GM23338 (cell line): ENCODE measurements around the gene AP5Z1. TPM values are rescaled to one million over a fixed set of nuclear protein-coding genes. Genes with fewer than 3 reads are reported as not detected.

ENCODE experiments used
- ATAC-seq: fragments of 200-7000 bp; cut with Tn5 transposase; 3 replicates; pipeline ENCODE4 v1.9.1; 2020
- DNase-seq: peaks from one replicate; pipeline ENCODE4 v3.0.0-alpha.2; 2015; ENCODE audit warnings: low spot score
- H2AFZ ChIP-seq: fragments of 200-600 bp; sonication (generic); 2 replicates; pipeline ENCODE4 v1.8.0; 2016; ENCODE audit warnings: antibody characterized with exemption, mild to moderate bottlenecking, moderate library complexity
- H3F3A ChIP-seq: fragments of 200-600 bp; sonication (generic); replicated peaks from 2 replicates; pipeline ENCODE4 v1.8.0; 2017; ENCODE audit warnings: antibody characterized with exemption, mixed run types, low read depth
- H3K27ac ChIP-seq: fragments of 200-600 bp; sonication (generic); 2 replicates; pipeline ENCODE4 v1.6.1; 2016; ENCODE audit warnings: low read depth
- H3K27me3 ChIP-seq: fragments of 200-600 bp; sonication (generic); 2 replicates; pipeline ENCODE4 v1.8.0; 2016; ENCODE audit warnings: mild to moderate bottlenecking, mixed run types, moderate library complexity; ENCODE audit not compliant: insufficient read depth
- H3K36me3 ChIP-seq: fragments of 200-600 bp; sonication (generic); 2 replicates; pipeline ENCODE4 v1.8.0; 2016; ENCODE audit warnings: mild to moderate bottlenecking; ENCODE audit not compliant: insufficient read depth
- H3K4me1 ChIP-seq: fragments of 200-600 bp; sonication (generic); 2 replicates; pipeline ENCODE4 v1.8.0; 2016; ENCODE audit warnings: mild to moderate bottlenecking, moderate library complexity; ENCODE audit not compliant: insufficient read depth
- H3K4me2 ChIP-seq: fragments of 200-600 bp; sonication (generic); 2 replicates; pipeline ENCODE4 v1.7.1; 2017; ENCODE audit warnings: mixed run types
- H3K4me3 ChIP-seq: fragments of 200-600 bp; sonication (generic); 2 replicates; pipeline ENCODE4 v1.6.1; 2016; ENCODE audit warnings: mixed run types
- H3K79me2 ChIP-seq: fragments of 200-600 bp; sonication (generic); replicated peaks from 2 replicates; pipeline ENCODE4 v1.8.0; 2017; ENCODE audit warnings: mild to moderate bottlenecking; ENCODE audit not compliant: insufficient read depth
- H3K9me2 ChIP-seq: fragments of 200-600 bp; sonication (generic); 2 replicates; pipeline ENCODE4 v1.8.0; 2017; ENCODE audit not compliant: insufficient read depth
- H4K20me1 ChIP-seq: fragments of 200-600 bp; sonication (generic); replicated peaks from 2 replicates; pipeline ENCODE4 v1.8.0; 2017; ENCODE audit warnings: mild to moderate bottlenecking; ENCODE audit not compliant: insufficient read depth
- H3K27ac Mint-ChIP-seq: 2 replicates; pipeline ENCODE4 v1.8.0; 2020; ENCODE audit warnings: inconsistent platforms, mild to moderate bottlenecking, moderate library complexity, mixed read lengths
- H3K27me3 Mint-ChIP-seq: 3 replicates; pipeline ENCODE4 v1.8.0; 2022; ENCODE audit warnings: low read depth, mild to moderate bottlenecking, moderate library complexity, mixed read lengths, inconsistent platforms; ENCODE audit not compliant: insufficient read depth, poor library complexity
- H3K36me3 Mint-ChIP-seq: 3 replicates; pipeline ENCODE4 v1.8.0; 2021; ENCODE audit warnings: low read depth, mild to moderate bottlenecking, inconsistent platforms, moderate library complexity, mixed read lengths
- H3K4me1 Mint-ChIP-seq: 3 replicates; pipeline ENCODE4 v1.8.0; 2020; ENCODE audit warnings: mild to moderate bottlenecking, inconsistent platforms, mixed read lengths
- H3K4me3 Mint-ChIP-seq: 3 replicates; pipeline ENCODE4 v1.8.0; 2021; ENCODE audit warnings: moderate library complexity, mild to moderate bottlenecking, inconsistent platforms, mixed read lengths
- H3K9me3 Mint-ChIP-seq: 3 replicates; pipeline ENCODE4 v1.8.0; 2020; ENCODE audit warnings: moderate library complexity, mild to moderate bottlenecking, inconsistent platforms, mixed read lengths
- CREB1 ChIP-seq: fragments of 250-450 bp; sonication (Bioruptor Pico); IDR thresholded peaks from 2 replicates; pipeline ENCODE4 v1.5.0; 2020; ENCODE audit warnings: low read depth, mild to moderate bottlenecking, moderate library complexity
- EZH2phosphoT487 ChIP-seq: fragments of 200-600 bp; sonication (generic); IDR thresholded peaks from one replicate; pipeline ENCODE4 v1.8.1; 2018; ENCODE audit warnings: antibody characterized with exemption; ENCODE audit not compliant: unreplicated experiment
- NANOG ChIP-seq: IDR thresholded peaks from 2 replicates; pipeline ENCODE4 v1.6.1; 2016; ENCODE audit warnings: antibody characterized with exemption, borderline replicate concordance
- STAT1 ChIP-seq: IDR thresholded peaks from one replicate; pipeline ENCODE4 v1.6.1; 2016; ENCODE audit warnings: antibody characterized with exemption; ENCODE audit not compliant: unreplicated experiment
- ZNF114 ChIP-seq: fragments of 250-450 bp; sonication (Bioruptor Pico); IDR thresholded peaks from 2 replicates; pipeline ENCODE4 v1.5.0; 2020; ENCODE audit warnings: mild to moderate bottlenecking, moderate library complexity
- polyA plus RNA-seq: library from polyadenylated mRNA; unstranded; fragments of >200 nt; fragmentation: Nextera tagmentation; extraction: Ambion mirVana; gene quantifications from 2 replicates; pipeline ENCODE4 v1.2.1, GENCODE V29; 2016
- total RNA-seq: library from RNA; depleted of rRNA; stranded (reverse); fragments of >200 nt; shearing (Covaris generic); gene quantifications from 2 replicates; pipeline ENCODE4 v1.2.3, GENCODE V29; 2014
- TF ChIP-seq, protein P1 (sequence below): IDR thresholded peaks from one replicate; pipeline ENCODE4 v1.6.1; 2018; ENCODE audit warnings: antibody characterized with exemption; ENCODE audit not compliant: unreplicated experiment

The AP5Z1 gene
- total and polyA plus RNA-seq, 2 experiments from 2014 or later: 16.3 to 31.2 TPM

DNA sequence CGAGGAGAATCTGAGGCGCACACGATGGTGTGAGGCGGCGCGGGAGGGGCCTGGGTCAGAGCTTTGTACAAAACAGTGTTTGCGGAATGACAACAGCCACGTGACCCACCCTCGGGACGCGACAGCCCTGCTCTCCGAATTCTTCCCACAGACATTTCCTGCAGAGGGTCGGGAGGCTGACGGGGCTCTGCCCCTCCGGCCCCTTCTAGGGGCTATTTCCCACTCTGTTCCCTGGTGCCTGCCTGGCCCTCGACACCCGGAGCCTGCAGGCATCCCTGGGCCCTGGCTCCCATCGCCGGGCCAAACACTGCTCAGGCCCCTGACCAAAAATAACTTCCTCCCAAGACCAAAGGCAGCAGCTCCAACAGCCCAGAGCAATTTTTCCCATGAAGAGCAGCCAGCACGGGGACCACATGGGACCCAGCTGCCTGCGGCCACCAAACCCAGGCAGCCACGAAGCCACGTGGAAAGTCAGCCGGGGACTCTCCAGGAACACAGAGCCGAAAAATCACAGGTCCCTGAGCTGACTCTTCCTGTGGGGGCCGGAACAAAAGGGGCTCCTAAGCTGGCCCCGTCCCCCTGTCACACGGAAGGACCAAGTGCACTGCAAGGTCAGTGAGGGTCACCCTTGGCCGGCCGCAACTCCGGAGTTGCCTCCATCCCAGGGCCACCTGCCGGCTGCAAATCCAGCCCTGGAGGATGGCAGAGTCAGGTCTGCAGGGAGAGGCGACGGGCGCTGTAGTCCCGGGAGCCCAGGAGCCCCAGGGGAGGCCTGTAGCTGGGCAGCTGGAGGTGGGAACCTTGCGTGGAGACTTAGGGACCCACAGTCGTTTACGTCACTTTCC lies 44.4 kb downstream of the AP5Z1 start:
- no peaks in the 10 kb centered on the region for H3K9me2 ChIP-seq
- no peak overlapping the region for H3K4me3 Mint-ChIP-seq
- no peaks in the 10 kb centered on the region for H3K79me2 ChIP-seq
- H3K36me3 Mint-ChIP-seq: no peaks in the 10 kb centered on the region
- no peaks in the 10 kb centered on the region for H3F3A ChIP-seq
- DNase-seq: no peak
- H3K4me3 ChIP-seq: no peak overlapping the region
- H3K27me3 ChIP-seq: no peaks in the 10 kb centered on the region
- no peak overlapping the region for H3K27ac ChIP-seq
- no peak overlapping the region for H3K4me2 ChIP-seq
- no peaks in the 10 kb centered on the region for H3K4me1 Mint-ChIP-seq
- H2AFZ ChIP-seq: no peak overlapping the region
- H3K27me3 Mint-ChIP-seq: peaks cover 4% of the 10 kb centered on the region
- TF ChIP-seq, protein P1, sequence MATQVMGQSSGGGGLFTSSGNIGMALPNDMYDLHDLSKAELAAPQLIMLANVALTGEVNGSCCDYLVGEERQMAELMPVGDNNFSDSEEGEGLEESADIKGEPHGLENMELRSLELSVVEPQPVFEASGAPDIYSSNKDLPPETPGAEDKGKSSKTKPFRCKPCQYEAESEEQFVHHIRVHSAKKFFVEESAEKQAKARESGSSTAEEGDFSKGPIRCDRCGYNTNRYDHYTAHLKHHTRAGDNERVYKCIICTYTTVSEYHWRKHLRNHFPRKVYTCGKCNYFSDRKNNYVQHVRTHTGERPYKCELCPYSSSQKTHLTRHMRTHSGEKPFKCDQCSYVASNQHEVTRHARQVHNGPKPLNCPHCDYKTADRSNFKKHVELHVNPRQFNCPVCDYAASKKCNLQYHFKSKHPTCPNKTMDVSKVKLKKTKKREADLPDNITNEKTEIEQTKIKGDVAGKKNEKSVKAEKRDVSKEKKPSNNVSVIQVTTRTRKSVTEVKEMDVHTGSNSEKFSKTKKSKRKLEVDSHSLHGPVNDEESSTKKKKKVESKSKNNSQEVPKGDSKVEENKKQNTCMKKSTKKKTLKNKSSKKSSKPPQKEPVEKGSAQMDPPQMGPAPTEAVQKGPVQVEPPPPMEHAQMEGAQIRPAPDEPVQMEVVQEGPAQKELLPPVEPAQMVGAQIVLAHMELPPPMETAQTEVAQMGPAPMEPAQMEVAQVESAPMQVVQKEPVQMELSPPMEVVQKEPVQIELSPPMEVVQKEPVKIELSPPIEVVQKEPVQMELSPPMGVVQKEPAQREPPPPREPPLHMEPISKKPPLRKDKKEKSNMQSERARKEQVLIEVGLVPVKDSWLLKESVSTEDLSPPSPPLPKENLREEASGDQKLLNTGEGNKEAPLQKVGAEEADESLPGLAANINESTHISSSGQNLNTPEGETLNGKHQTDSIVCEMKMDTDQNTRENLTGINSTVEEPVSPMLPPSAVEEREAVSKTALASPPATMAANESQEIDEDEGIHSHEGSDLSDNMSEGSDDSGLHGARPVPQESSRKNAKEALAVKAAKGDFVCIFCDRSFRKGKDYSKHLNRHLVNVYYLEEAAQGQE: no peak
- no peaks in the 10 kb centered on the region for H3K36me3 ChIP-seq
- H3K27ac Mint-ChIP-seq: no peak overlapping the region
- H3K9me3 Mint-ChIP-seq: no peaks in the 10 kb centered on the region
- ATAC-seq: no peak
- no peaks in the 10 kb centered on the region for H4K20me1 ChIP-seq
- no peaks in the 10 kb centered on the region for H3K4me1 ChIP-seq

DNA sequence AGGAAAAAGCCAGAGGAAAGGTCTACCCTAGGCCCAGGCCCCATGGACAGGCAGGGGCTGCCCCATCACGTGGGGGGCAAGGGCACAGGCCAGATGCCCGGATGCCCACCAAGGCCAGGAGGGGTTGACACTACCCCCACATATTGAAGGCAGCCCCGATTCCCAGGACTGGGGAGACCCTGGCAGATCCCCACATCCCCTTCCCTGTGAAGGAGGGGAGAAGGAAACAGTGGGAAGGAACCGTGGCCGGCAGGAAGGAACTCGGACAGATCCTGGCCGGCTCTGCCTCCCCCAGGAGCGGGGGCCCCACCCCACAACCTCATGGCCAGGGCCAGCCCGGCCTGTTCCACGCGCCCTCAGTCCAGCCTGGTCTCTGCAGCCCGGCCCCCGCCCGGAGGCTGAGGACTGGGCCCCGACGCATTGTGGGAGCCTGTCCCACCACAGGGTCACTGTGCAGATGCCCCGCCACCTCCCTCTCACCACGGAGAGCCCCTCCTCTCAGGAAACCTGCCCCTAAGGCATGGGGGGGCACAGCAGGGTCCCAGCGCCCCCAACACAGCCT lies 45.1 kb downstream of the AP5Z1 start:
- Histone ChIP-seq H3K27ac (no peak overlapping the region), H3K4me3 (no peak overlapping the region), H3K36me3 (no peaks in the 10 kb centered on the region), H3K79me2 (no peaks in the 10 kb centered on the region), H3K27me3 (no peaks in the 10 kb centered on the region), H3F3A (no peaks in the 10 kb centered on the region), H4K20me1 (no peaks in the 10 kb centered on the region), H2AFZ (no peak overlapping the region), H3K4me1 (no peaks in the 10 kb centered on the region), H3K4me2 (no peak overlapping the region), H3K9me2 (no peaks in the 10 kb centered on the region)
- TF ChIP-seq EZH2phosphoT487 (no peak), ZNF114 (CRISPR knock-in tag) (no peak), STAT1 (no peak), CREB1 (CRISPR knock-in tag) (no peak), NANOG (no peak)
- Mint-ChIP-seq H3K27me3 (peaks cover 5% of the 10 kb centered on the region), H3K4me3 (no peak overlapping the region), H3K36me3 (no peaks in the 10 kb centered on the region), H3K27ac (no peak overlapping the region), H3K9me3 (no peaks in the 10 kb centered on the region), H3K4me1 (no peaks in the 10 kb centered on the region)
- ATAC-seq (no peak), DNase-seq (no peak)
